Gastroesophageal sphincter (tissue), 3 donors: ENCODE data around the gene GPSM3.

ENCODE experiments used
- EP300 ChIP-seq: sonication (generic); formaldehyde crosslinking; IDR thresholded peaks from one replicate; pipeline ENCODE4 v1.6.1; 2017; ENCODE audit warnings: antibody characterized with exemption, mild to moderate bottlenecking
- POLR2A ChIP-seq, 2 donors: fragments of 450-650 bp; IDR thresholded peaks; one replicate each; pipeline ENCODE4 v1.6.1; 2017; ENCODE audit warnings: antibody characterized with exemption in 2 of 2, mild to moderate bottlenecking in 2 of 2, moderate library complexity in 1 of 2
- POLR2AphosphoS5 ChIP-seq: sonication (generic); formaldehyde crosslinking; IDR thresholded peaks from one replicate; pipeline ENCODE4 v1.6.1; 2017; ENCODE audit warnings: antibody characterized with exemption
- TF ChIP-seq, protein P1 (sequence below), 4 experiments: fragments of 200-600 bp in 2 of 4; fragments of 450-650 bp in 2 of 4; sonication (generic) in 1 of 4; IDR thresholded peaks; one replicate each; pipeline ENCODE4 v1.5.1; 2017 to 2019; ENCODE audit warnings: antibody characterized with exemption in 4 of 4, mild to moderate bottlenecking in 2 of 4, moderate library complexity in 2 of 4

DNA sequence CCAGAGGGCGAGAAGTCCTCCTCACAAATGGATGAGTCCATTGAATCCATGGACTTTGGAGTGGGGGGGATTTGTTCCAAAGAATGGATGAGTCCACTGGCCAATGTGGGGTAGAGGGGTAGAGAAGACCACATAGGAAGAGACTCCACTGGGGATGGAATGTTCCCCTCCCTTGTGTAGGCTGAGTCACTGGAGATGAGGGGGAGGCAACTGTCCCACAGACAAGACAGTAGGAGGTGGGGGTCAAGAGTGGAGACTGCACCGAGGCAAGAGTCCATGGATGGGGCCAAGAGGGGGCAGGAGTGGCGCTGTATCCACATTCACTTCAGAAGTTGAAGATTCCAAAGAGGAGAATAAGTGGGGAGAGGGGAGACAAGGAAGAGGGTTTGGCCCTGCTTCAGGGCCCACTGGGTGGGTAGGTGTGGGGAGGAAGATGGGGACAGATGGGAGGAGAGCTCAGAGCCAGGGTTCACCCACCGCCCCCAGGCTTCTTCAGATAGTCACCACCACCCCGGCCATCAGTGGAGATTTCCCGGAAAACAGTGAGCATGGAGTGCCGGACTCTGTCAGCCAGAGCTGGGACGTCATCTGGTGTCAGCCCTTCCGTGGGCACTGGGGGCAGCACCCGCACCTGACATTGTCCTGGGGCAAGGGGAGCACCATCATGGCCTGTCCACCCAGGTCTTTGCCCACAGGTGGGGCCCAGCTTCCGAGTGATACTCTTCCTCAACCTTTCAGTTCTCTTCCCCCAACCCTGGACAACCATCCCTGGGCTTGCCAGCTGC lies 23.4 kb downstream of the GPSM3 start:
- TF ChIP-seq, protein P1, sequence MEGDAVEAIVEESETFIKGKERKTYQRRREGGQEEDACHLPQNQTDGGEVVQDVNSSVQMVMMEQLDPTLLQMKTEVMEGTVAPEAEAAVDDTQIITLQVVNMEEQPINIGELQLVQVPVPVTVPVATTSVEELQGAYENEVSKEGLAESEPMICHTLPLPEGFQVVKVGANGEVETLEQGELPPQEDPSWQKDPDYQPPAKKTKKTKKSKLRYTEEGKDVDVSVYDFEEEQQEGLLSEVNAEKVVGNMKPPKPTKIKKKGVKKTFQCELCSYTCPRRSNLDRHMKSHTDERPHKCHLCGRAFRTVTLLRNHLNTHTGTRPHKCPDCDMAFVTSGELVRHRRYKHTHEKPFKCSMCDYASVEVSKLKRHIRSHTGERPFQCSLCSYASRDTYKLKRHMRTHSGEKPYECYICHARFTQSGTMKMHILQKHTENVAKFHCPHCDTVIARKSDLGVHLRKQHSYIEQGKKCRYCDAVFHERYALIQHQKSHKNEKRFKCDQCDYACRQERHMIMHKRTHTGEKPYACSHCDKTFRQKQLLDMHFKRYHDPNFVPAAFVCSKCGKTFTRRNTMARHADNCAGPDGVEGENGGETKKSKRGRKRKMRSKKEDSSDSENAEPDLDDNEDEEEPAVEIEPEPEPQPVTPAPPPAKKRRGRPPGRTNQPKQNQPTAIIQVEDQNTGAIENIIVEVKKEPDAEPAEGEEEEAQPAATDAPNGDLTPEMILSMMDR (IDR thresholded peaks at IDR 0.05) = no peak
- TF ChIP-seq POLR2A (IDR thresholded peaks at IDR 0.05) = no peak
- no peak for TF ChIP-seq POLR2AphosphoS5
- TF ChIP-seq EP300 = no peak
